Measurements from ENCODE around the gene TERT. TPM values are rescaled to one million over a fixed set of nuclear protein-coding genes. Genes with fewer than 3 reads are reported as not detected.

The TERT gene
- total and polyA plus RNA-seq, 2 of the 4 experiments (the other 2 are of a cell fraction), result not detected

GRCh38 chr5:1226839-1227581 is 67.9 kb downstream of the TERT start:
- WGBS, 2 experiments (ENCODE audit: extremely low coverage in 2 of 2, insufficient read length in 1 of 2), result 84% methylated on average over 9 of the region's 50 CpGs; no CpG with 5 or more reads in 1 of the 2 experiments
- no peaks in the 10 kb centered on the region for H3K36me3 ChIP-seq (ENCODE audit: control insufficient read depth, insufficient read depth, low read length)
- H3K4me3 ChIP-seq (ENCODE audit: insufficient read depth, low read depth, low read length), result no peak overlapping the region
- H3K23ac ChIP-seq (ENCODE audit: low read depth, low read length), result no peak overlapping the region
- no peak overlapping the region for H3K56ac ChIP-seq (ENCODE audit: extremely low read depth, insufficient read depth, low read length)
- BruUV-seq (replicated peaks), result no TSS peak
- no peak overlapping the region for H2AFZ ChIP-seq (replicated peaks; ENCODE audit: low read length, poor library complexity)
- no peak overlapping the region for H4K91ac ChIP-seq (ENCODE audit: insufficient read depth, low read depth, low read length)
- CTCF ChIA-PET, result no interaction called here
- no peak overlapping the region for H2AK5ac ChIP-seq (ENCODE audit: low read depth, low read length)
- H2BK15ac ChIP-seq (ENCODE audit: low read depth, low read length), result no peak overlapping the region
- H4K5ac ChIP-seq (ENCODE audit: low read depth, low read length), result no peak overlapping the region
- H3K9me3 ChIP-seq (ENCODE audit: control insufficient read depth, insufficient read depth, low read length), result no peaks in the 10 kb centered on the region; the same call in 1 of the 2 replicates
- no peaks in the 10 kb centered on the region for H3K9me1 ChIP-seq (ENCODE audit: insufficient read depth, low read length)
- H4K8ac ChIP-seq (ENCODE audit: low read depth in 2 of 2, low read length in 2 of 2), result no peak overlapping the region
- H2BK20ac ChIP-seq (ENCODE audit: low read depth, low read length), result no peak overlapping the region
- no peak overlapping the region for H3K9ac ChIP-seq (ENCODE audit: low read depth, low read length)
- no peak for ATAC-seq (ENCODE audit: low read depth)
- no peak overlapping the region for H3K14ac ChIP-seq (replicated peaks; ENCODE audit: low read depth, low read length)
- H3K4me2 ChIP-seq (ENCODE audit: low read depth, low read length), result no peak overlapping the region
- dilution Hi-C loops (cut with HindIII; ENCODE audit: low sequenced_read_pairs, unreplicated experiment) (no loop called here), intact Hi-C loops (cut with micrococcal nuclease) (no loop called here), in situ Hi-C loops (cut with MboI; ENCODE audit: low sequenced_read_pairs) (no loop called here)
- H3K4me1 ChIP-seq (ENCODE audit: control insufficient read depth, insufficient read depth, low read length), result no peaks in the 10 kb centered on the region; the same call in 1 of the 2 replicates
- POLR2A ChIA-PET (ENCODE audit: unreplicated experiment), result no interaction called here
- H3K27me3 ChIP-seq (ENCODE audit: control insufficient read depth, insufficient read depth, low read length), result peaks cover 2% of the 10 kb centered on the region; the same call in 1 of the 2 replicates
- H4K20me1 ChIP-seq (ENCODE audit: insufficient read depth, low read length), result no peaks in the 10 kb centered on the region
- no peak overlapping the region for H3K18ac ChIP-seq (ENCODE audit: low read depth, low read length)
- H3K4ac ChIP-seq (ENCODE audit: low read depth, low read length), result no peak overlapping the region
- H2BK120ac ChIP-seq (ENCODE audit: low read depth, low read length), result no peak overlapping the region
- no peak overlapping the region for H2AK9ac ChIP-seq (replicated peaks; ENCODE audit: low read depth, low read length, poor library complexity)
- no peaks in the 10 kb centered on the region for H3K79me1 ChIP-seq (ENCODE audit: low read depth in 1 of 2, low read length in 2 of 2)
- TF ChIP-seq, protein P1, sequence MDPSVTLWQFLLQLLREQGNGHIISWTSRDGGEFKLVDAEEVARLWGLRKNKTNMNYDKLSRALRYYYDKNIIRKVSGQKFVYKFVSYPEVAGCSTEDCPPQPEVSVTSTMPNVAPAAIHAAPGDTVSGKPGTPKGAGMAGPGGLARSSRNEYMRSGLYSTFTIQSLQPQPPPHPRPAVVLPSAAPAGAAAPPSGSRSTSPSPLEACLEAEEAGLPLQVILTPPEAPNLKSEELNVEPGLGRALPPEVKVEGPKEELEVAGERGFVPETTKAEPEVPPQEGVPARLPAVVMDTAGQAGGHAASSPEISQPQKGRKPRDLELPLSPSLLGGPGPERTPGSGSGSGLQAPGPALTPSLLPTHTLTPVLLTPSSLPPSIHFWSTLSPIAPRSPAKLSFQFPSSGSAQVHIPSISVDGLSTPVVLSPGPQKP (IDR thresholded peaks at IDR 0.05; ENCODE audit: borderline replicate concordance, low read depth, low read length), result no peak
- TF ChIP-seq MAZ (IDR thresholded peaks at IDR 0.05; ENCODE audit: borderline replicate concordance, low read depth, low read length), result no peak
- no peak for TF ChIP-seq NFE2L2 (IDR thresholded peaks at IDR 0.05; ENCODE audit: low read depth, low read length)
- TF ChIP-seq RFX5 (IDR thresholded peaks at IDR 0.05; ENCODE audit: low read depth, low read length), result no peak
- TF ChIP-seq CHD1 (IDR thresholded peaks at IDR 0.05; ENCODE audit: low read depth, low read length), result no peak
- TF ChIP-seq CEBPB (IDR thresholded peaks at IDR 0.05; ENCODE audit: low read depth, low read length), result no peak
- TF ChIP-seq RCOR1 (IDR thresholded peaks at IDR 0.05; ENCODE audit: insufficient replicate concordance, low read length), result no peak
- no peak for TF ChIP-seq FOS (IDR thresholded peaks at IDR 0.05; ENCODE audit: low read depth, low read length)
- TF ChIP-seq MAFK (IDR thresholded peaks at IDR 0.05; ENCODE audit: low read depth, low read length), result no peak
- TF ChIP-seq SMC3 (IDR thresholded peaks at IDR 0.05; ENCODE audit: low read depth, low read length), result no peak
- TF ChIP-seq BHLHE40 (IDR thresholded peaks at IDR 0.05; ENCODE audit: low read depth, low read length), result no peak
- TF ChIP-seq MXI1 (IDR thresholded peaks at IDR 0.05; ENCODE audit: borderline replicate concordance, low read depth, low read length), result no peak
- no peak for TF ChIP-seq POLR2A (IDR thresholded peaks at IDR 0.05; ENCODE audit: low read depth, low read length)
- no peak for TF ChIP-seq RAD21 (IDR thresholded peaks at IDR 0.05; ENCODE audit: low read length)
- TF ChIP-seq CTCF (conservative IDR thresholded peaks at IDR 0.05; ENCODE audit: low read depth, low read length), result no peak
- H2BK5ac ChIP-seq (ENCODE audit: low read depth, low read length, poor library complexity, severe bottlenecking), result no peak overlapping the region
- H3K27ac ChIP-seq (ENCODE audit: insufficient read depth, low read length), result no peak overlapping the region
- DNase-seq, result no peak
